GM18517 (cell line): ENCODE data around the gene CAMKMT.

ENCODE experiments used
- ATAC-seq: cut with Tn5 transposase; IDR thresholded peaks from one replicate; pipeline ENCODE4 v1.9.1; 2021; ENCODE audit warnings: mild to moderate bottlenecking, moderate library complexity; ENCODE audit not compliant: unreplicated experiment

CAMKMT gene

DNA sequence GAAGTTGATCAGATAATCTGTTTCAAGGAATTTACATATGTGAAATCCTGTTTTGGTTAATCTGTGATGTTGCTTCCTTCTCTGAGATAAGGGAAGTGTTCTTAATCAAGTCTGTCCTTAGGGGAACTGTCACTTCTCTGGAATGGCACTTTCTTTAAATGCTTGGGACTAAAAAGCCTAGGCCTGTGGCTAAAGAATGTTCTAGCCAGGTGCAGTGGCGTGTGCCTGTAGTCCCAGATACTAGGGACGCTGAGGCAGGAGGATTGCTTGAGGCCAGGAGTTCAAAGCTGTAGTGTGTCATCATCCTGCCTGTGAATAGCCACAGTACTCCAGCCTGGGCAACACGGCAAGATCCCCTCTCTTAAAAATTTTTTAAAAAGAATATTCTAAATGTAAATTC lies 362.2 kb downstream of the CAMKMT start:
- ATAC-seq, result no peak

DNA sequence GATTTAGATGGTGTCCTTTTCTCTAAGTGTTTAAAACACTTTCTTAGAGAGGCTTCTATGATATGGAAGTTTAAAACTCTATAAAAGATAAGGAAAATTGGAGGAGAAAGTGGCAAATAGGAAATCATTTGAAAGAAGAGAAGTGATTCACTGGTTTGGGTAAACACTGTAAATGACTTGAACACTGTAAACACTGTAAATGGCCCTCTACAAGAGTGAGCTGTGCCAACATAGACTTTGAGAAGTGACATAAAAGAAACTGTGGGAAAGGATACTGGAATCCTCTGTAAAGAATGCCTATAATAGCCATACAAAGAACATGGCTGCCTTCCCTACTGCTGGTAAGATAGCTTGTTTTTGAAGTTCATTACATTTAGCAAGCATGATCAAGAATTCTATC lies 368.8 kb downstream of the CAMKMT start:
- no peak for ATAC-seq

DNA sequence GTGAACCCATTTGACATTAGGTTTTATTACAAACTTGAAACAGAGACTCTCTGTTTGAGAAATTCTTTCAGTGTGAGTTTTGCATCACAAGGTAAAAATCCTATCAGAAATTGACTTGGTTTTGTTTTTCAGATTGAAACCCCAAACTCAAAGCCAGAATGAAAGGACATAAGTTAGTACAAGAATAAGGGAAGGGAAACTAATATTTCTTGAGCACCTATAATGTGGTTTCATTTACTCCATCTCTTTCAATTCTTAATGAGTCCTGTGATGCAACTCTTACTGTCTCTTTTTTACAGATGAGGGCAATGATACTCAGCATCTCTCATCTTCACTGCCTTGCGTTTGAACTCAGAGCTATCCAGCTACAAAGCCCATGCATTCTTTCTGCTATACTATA lies 369.8 kb downstream of the CAMKMT start:
- ATAC-seq, result peak; percentile 94

DNA sequence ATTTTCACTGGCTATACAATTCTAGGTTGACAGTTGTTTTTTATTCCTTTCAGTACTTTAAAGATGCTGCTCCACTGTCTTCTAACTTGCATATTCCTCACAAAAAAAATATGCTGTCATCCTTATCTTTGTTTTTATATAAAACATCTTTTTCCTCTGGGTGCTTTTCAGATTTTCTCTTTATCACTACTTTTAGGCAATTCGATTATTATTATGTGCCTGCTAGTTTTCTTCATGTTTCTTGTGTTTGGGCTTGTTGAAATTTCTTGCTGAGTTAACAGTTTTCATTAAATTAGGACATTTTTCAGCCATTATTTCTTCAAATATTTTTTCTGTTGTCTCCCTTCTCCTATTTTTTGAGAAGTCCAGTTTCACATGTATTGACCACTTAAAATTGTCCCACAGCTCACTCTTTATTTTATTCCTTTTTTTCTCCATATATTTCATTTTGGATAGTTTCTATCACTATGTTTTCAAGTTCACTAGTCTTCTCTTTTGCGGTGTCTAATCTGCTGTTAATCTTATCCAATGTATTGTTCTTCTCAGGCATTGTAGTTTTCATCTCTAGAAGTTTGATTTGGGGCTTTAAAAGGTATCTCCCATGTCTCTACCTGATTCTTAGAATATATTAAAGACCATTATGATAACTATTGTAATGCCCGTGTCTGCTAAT lies 374.7 kb downstream of the CAMKMT start:
- no peak for ATAC-seq

DNA sequence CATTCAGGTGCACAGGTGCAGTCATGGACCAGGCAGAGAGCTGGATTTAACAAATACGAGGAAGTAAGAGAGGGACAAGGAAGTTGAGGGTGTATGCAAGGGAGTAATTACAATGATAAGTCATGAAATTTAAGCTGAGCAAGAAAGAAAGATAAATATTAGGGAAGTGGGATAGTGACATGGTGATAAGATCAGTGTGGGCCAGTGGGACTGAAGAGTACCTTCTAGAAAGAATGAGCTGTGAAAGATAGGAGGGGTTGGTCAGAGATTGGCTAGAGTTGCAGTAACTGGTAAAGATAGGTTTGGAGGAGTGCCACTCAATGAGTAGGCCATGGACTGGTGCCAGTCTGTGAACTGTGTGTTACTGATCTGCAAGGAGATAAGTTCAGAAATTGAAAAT lies 378.9 kb downstream of the CAMKMT start:
- ATAC-seq, result no peak

DNA sequence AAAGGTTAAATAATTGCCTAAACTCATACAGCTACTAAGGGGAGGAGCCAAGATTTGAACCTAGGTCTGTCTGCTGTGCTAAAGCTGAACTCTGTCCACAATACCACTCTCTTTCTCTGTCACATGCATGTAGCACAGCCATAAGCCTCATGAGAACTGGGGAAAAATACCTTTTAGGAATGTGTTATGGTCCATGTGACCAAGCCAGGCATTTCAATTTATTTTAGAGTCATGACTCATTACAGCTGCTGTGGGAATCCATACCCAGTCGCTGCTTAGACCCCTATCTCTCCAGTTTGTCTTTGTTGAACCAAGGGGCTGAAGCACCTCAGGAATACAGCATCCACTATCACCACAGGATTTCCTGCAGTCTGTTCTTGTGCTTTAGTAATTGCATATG lies 379.8 kb downstream of the CAMKMT start:
- ATAC-seq, result no peak

DNA sequence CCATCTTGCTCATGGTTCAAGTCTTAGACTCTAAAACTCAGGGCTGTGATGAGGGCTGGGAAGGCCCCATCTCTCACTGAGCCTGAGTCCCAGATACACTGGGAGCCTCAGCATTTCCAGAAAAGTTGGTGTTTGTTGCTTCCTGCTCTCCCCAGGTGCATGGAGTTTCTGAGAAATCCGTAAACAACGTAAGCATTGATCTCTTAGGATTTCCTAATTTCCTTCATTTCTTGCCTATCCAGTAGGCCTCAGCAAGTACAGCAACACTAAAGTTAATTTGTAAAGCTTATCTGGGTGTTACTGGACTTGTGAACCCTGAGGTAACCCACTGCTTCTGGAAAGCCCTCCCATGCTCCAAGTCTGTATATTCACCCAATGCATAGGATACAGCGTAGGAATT lies 380.3 kb downstream of the CAMKMT start:
- no peak for ATAC-seq

DNA sequence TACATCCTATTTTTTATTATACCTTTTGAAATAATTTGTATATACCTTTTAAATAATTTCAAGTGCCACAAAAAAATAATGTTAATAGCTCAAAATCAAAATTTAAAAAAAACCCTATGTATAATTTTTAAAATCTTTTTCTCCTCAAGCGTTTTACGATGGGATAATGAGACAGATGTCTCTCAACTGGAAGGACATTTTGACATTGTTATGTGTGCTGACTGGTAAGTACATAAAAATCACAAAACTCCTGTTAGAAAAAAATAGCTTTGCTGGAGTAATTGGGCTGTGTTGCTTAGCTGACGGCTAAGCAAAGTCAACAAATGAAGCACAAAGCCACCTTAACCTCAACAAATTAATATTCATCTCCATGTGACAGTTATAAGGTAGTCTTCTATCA lies 381.7 kb downstream of the CAMKMT start:
- ATAC-seq, result no peak

DNA sequence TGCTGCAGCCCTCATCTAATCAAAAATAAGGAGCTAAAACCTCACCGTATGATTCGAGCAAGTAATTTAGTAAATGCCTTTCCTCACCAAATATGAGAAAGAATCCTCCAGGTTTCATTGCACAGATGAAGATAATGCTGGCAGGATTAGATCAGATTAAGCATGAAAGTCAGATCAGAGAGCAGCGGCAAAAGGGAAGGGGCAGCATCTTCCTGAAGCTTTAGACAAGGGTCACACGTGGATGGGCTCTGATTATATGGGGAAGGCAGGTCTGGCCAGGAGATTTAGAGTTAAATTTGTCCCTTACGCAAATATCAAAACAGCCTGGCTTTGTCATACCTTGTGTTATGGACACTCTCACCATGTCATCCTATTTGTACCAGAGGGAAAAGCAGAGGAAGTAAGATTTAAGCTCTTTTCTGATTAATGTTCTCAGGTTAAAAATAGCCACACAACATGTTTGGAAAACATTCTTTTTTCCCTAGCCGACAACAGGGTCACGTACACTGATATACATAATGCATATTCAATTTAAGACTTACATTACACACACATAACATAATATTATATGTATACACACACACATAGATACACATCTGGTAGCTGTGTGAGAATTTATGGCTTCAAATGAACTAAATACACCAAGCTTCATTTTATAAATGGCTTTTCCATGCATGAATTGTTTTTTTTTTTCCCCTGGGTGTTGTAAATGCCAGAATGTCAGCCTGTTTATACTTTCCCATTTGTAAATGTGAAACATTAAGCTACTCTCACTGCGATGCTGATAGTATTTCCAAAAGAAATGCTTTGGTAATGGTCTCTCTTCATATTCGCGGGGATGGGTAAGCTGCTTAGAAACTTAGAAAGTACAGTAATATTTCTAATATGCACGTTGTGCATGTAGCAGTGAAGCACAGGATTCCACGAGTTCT lies 383.5 kb downstream of the CAMKMT start:
- ATAC-seq, result no peak

DNA sequence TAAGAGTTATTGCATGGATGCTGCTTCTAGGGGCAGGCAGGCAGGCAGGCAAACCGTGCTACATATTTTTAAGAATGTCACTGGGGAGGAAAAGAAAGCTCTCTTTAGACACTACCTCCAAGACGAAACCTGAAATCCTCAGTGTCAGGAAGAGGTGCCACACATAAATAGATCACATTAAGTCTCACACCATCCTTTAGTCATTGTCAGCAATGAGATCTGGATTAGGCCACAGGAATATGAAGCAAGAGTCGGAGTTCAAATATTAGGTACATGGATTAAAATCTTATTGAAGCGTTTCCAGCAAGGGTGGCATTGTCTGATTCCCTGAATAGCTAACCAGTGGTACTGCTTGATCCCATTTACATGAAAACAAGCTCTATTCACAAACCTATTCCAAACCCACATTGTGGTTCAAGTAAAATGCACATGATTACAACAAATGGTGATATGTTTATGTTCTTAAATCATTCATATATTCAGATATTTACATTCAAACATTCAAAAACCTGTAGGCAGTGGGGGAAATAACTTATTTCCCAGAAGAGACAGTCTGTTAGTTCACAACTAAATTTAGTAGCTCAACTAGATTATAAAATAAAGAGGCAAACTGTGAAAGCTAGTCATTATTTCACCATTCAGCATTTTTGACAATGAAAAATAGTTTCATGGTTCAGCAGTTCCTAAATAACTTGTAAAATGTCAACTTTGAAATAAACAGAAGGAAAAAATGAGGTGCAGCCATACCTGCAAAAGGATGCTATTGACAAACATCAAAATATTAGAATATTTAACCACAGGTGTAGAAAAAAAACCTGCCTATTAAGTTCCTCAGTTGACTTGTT lies 384.4 kb downstream of the CAMKMT start:
- no peak for ATAC-seq

DNA sequence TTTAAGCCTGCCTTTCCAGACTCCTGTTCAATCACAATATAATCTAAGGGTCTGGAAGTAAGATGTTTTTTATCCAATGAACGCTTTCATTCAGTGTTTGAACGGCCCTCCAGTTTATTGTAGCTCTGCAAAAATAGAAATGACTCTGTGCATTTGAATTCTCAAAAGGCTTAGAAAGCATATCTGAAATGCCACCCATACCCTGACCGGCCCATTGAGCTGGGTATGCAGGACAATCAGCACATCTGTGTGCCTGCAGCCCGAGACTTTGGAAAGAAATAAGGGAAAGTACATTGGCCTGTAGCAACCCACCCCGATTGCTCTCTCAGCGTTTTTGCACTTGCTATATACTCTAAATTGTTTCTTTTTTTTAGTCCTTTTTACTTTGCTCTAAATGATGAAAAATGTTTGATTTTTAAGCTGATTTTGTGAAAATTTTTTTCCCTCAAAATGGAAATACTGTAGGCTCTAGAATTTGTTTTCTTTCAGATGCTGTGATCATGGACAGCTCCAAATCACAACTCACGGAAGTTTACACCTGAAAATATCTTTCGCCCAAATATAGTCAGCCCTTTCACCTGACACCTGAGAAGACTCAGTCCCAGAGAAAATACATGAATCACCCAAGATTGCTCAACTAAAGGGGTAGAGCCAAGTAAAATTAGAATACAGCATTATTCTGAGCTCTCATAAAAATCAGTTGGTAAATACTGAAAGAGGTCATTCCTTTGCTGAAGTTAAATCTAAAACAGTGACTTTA lies 385.3 kb downstream of the CAMKMT start:
- ATAC-seq, result no peak

DNA sequence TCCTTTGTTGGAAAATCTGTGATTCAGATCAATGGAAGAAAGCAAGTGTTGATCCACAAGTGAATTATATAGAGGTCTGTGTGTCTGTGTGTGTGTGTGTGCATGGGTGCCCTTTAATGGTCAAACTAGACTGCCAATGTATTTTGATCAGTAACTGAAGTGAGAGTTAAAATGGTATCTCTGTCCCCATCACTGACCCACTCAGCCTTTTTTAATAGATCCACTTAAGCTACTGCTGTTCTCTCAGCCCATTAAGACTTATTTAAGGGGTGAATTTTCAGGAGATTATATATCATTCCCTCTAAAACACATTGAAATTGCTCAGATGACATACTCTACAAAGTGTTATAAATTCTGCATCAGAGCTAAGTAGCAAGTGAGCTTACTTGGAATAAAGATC lies 386.0 kb downstream of the CAMKMT start:
- no peak for ATAC-seq

DNA sequence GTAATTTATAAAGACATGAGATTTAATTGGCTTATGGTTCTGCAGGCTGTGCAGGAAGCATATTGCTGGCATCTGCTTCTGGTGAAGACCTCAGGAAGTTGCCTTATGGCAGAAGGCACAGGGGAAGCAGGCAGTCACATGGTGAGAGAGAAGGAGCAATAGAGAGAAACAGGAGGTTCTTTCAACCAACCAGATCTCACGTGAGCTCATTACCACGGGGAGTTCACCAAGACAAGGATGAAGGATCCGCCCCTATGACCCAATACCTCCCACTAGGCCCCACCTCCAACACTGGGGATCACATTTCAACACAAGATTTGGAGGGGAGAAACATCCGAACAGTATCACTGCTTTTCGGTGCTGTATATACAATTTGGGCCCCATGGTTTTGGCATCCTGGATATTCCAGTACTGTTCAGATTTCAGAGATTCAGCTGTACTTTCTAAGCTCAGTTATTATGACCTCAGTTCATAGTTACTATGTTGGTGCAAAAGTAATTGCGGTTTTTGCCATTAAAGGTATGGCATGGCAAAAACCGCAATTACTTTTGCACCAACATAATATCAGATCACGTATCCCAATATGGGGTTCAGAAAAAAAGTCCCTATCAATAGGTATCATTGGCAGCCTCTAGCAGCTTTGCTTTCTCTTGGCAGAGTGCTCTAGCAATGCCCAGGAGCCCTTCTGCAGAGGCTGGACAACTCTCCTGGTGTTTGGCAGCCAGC lies 390.2 kb downstream of the CAMKMT start:
- ATAC-seq, result no peak

DNA sequence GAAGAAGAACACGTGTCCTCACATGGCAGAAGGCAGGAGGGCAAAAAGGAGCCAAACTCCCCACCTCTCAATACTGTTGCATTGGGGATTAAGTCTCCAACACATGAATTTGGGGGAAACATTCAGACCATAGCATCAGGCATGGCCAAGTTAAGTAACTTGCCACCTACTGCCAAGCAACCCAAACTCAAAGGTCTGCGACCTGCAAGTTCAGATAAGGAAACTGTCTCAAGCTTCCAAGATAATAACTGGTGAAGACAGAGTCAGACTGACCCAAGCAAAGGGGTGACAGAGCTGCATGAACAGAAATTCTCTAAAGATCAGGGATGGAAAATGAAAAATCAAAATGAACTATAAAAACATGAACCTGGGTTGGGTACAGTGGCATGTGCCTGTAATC lies 391.0 kb downstream of the CAMKMT start:
- ATAC-seq, result no peak

DNA sequence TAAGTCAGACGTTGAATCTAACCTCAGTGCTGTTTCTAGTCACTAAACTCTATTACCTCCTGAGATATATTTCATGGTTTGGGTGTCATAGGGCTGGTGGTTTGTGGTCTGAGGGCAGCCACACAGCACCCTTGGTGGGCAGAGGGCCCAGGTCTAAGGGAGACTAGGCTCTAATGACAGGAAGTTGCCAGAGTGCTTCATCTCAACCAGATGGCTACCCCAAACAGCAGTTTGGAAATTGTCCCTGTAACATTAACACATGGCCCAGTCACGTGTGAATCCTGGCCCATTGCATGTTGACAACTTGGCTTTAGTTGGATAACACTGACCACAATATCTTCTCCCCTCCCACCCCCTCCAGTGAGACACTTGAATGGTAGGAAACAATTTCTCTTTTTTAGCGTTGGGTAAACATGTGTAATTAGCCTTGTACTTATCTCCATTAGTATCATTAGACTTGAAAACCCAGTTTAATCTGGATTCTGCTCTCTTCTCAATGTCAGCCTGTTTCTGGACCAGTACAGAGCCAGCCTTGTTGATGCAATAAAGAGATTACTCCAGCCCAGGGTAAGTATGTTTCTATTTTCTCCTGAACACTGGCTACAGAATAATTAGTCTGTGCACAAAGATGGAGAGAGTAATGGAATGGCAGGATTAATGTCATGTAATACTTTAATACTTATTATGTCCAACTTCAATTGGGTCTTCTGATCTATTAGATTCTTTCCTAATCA lies 392.0 kb downstream of the CAMKMT start:
- ATAC-seq, result peak; percentile 77

DNA sequence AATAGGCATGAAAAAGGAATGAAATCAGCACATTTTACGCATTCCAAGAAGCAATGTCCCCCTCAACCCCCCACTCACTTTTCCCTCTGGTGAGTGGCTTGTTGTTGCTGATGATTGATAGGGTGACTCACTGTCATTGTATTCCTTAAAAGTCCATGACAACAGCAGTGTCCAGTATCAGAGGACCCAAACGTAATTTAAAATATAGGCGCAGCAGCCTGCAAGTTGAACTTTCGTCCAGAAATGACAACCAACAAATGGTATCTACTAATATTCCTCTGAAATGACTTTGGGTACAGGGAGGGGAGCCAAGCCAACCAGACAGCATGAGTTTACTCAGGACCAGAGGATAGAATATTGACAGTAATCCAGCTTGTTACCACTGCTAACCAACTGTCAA lies 396.8 kb downstream of the CAMKMT start:
- ATAC-seq, result no peak

DNA sequence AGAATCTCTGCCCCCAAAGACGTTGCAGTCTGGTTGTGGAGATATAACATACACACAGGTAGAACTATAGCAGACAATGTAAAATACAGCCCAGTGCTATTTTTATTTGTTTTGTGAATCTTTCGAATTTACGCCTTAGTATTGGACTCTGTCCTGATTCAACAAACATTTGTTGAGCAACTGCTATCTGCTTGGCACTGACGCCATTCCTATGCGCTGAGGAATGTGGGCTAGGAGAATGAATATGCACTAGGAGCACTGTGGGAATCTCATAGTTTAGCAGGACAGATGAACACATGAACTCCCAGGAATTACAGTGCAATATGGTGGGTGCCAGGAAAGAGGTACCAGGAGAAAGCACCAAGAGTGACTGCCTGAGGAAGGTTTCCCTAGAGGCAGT lies 398.1 kb downstream of the CAMKMT start:
- no peak for ATAC-seq

DNA sequence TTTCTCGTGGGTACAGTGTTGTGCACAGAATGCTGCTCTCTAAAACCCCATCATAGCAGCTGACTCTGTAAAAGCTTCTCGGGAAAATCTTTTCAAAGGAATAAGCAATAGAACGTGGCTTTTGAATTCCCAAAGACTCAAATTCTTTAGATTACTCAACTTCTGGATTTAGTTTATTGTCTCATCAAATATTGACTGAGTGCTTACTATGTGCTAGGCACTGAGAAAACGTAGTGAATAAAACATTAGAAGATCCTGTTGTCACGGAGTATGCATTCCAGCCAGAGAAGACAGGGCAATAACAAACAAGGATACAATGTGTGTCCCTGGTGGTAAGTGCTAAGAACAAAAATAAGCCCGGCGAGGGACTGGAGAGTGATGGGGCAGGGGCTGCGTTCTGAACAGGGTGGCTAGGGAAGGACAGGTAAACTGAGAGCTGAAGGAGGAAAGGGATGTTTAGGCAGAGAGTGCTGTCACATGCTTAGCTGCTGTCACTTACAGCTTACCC lies 401.6 kb downstream of the CAMKMT start:
- no peak for ATAC-seq

DNA sequence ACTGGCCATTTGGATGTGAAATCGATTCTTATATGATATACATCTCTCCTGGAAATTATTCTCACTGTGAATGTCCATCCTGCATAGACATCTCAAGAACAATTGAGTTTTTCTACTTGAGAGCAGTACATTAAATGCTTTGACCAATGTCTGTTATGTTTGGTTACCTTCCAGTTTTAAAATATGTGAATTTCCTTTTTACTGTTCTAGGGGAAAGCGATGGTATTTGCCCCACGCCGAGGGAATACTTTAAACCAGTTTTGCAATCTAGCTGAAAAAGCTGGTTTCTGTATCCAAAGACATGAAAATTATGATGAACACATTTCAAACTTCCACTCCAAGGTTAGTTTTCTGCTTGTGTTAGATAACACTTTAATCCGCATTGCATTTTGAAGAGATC lies 404.5 kb downstream of the CAMKMT start:
- no peak for ATAC-seq
